ENCODE results near the gene GLIS1. TPM values are rescaled to one million over a fixed set of nuclear protein-coding genes. Genes with fewer than 3 reads are reported as not detected.
A peak's percentile ranks its signal among the peaks of the same experiment; 100 is the strongest.

Gene GLIS1
- total and polyA plus RNA-seq, 2 experiments from 2014 or later: 0.13 to 1.3 TPM

DNA sequence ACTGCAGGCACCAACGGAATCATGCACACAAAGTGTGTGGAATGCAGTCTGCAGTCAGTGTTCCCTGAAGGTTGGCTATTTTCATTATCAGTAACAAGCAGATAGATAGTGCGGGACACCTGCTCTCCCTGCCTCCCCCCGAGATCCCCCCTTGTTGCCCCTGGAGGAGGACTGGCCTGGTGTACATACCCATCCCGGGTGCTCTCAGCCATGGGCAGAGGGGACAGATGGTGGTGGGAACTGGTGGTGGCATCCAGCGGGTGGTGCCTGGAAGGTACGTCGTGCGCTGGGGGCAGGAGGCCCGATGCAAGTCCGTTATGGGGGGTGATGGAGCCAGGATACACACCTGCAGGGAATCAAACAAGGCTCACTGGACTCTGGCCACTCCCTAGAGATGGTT, 224.5 kb downstream of the GLIS1 start:
- Histone ChIP-seq H3K27ac (no peak overlapping the region), H3K4me1 (ENCODE audit: insufficient read depth) (peaks cover 17% of the 10 kb centered on the region), H3K9me2 (replicated peaks; ENCODE audit: insufficient read depth) (no peaks in the 10 kb centered on the region), H3K79me2 (no peaks in the 10 kb centered on the region), H3K9me3 (ENCODE audit: low read depth) (no peaks in the 10 kb centered on the region), H3K36me3 (replicated peaks; ENCODE audit: insufficient read depth, low read depth) (no peaks in the 10 kb centered on the region), H4K20me1 (ENCODE audit: insufficient read depth, poor library complexity, severe bottlenecking) (no peaks in the 10 kb centered on the region), H3K4me2 (no peak overlapping the region), H2AFZ (no peak overlapping the region), H3K4me3 (no peak overlapping the region), H3K27me3 (no peaks in the 10 kb centered on the region)
- no peak for DNase-seq (ENCODE audit: low spot score)
- 93% methylated on average over 10 of the region's 10 CpGs for WGBS (ENCODE audit: low lambda C conversion rate, missing lambda C conversion rate)
- TF ChIP-seq EZH2phosphoT487 (IDR thresholded peaks at IDR 0.05; ENCODE audit: low read depth, severe bottlenecking, unreplicated experiment) (no peak), EZH2 (IDR thresholded peaks at IDR 0.05; ENCODE audit: borderline replicate concordance) (no peak), CTCF (IDR thresholded peaks at IDR 0.05; ENCODE audit: poor library complexity) (no peak)

- no peaks in the 10 kb centered on the region for H3K27me3 ChIP-seq
- no peak overlapping the region for H3K27ac ChIP-seq
- H3K36me3 ChIP-seq (replicated peaks; ENCODE audit: insufficient read depth, low read depth): no peaks in the 10 kb centered on the region
- TF ChIP-seq EZH2 (IDR thresholded peaks at IDR 0.05; ENCODE audit: borderline replicate concordance) (no peak), EZH2phosphoT487 (IDR thresholded peaks at IDR 0.05; ENCODE audit: low read depth, severe bottlenecking, unreplicated experiment) (no peak), CTCF (IDR thresholded peaks at IDR 0.05; ENCODE audit: poor library complexity) (no peak)
- no peak overlapping the region for H3K4me2 ChIP-seq
- peaks cover 21% of the 10 kb centered on the region for H3K4me1 ChIP-seq (ENCODE audit: insufficient read depth)
- WGBS (ENCODE audit: low lambda C conversion rate, missing lambda C conversion rate): 95% methylated on average over 7 of the region's 7 CpGs
- no peaks in the 10 kb centered on the region for H3K9me2 ChIP-seq (replicated peaks; ENCODE audit: insufficient read depth)
- H3K9me3 ChIP-seq (ENCODE audit: low read depth): no peaks in the 10 kb centered on the region
- H3K79me2 ChIP-seq: no peaks in the 10 kb centered on the region
- no peaks in the 10 kb centered on the region for H4K20me1 ChIP-seq (ENCODE audit: insufficient read depth, poor library complexity, severe bottlenecking)
- no peak overlapping the region for H3K4me3 ChIP-seq
- DNase-seq (ENCODE audit: low spot score): no peak
- no peak overlapping the region for H2AFZ ChIP-seq
Measured at GRCh38 chr1:53513846-53514245, 225.1 kb downstream of the GLIS1 start.

GRCh38 chr1:53512807-53513755, 225.9 kb downstream of the GLIS1 start:
- H3K36me3 ChIP-seq (replicated peaks; ENCODE audit: insufficient read depth, low read depth): no peaks in the 10 kb centered on the region
- no peak for TF ChIP-seq EZH2phosphoT487 (IDR thresholded peaks at IDR 0.05; ENCODE audit: low read depth, severe bottlenecking, unreplicated experiment)
- TF ChIP-seq CTCF (IDR thresholded peaks at IDR 0.05; ENCODE audit: poor library complexity): no peak
- no peak for TF ChIP-seq EZH2 (IDR thresholded peaks at IDR 0.05; ENCODE audit: borderline replicate concordance)
- DNase-seq (ENCODE audit: low spot score): no peak
- H3K4me2 ChIP-seq: no peak overlapping the region
- WGBS (ENCODE audit: low lambda C conversion rate, missing lambda C conversion rate): 84% methylated on average over 22 of the region's 22 CpGs
- H3K27me3 ChIP-seq: no peaks in the 10 kb centered on the region
- no peak overlapping the region for H2AFZ ChIP-seq
- H4K20me1 ChIP-seq (ENCODE audit: insufficient read depth, poor library complexity, severe bottlenecking): no peaks in the 10 kb centered on the region
- no peaks in the 10 kb centered on the region for H3K9me3 ChIP-seq (ENCODE audit: low read depth)
- H3K4me3 ChIP-seq: no peak overlapping the region
- H3K79me2 ChIP-seq: no peaks in the 10 kb centered on the region
- H3K9me2 ChIP-seq (replicated peaks; ENCODE audit: insufficient read depth): no peaks in the 10 kb centered on the region
- H3K27ac ChIP-seq: peak overlapping the region; percentile 52
- H3K4me1 ChIP-seq (ENCODE audit: insufficient read depth): peaks cover 21% of the 10 kb centered on the region
